GM23338 (cell line): ENCODE data around the gene RAB37. TPM values are rescaled to one million over a fixed set of nuclear protein-coding genes. Genes with fewer than 3 reads are reported as not detected.

Source experiments
- ATAC-seq: fragments of 200-7000 bp; cut with Tn5 transposase; 3 replicates; pipeline ENCODE4 v1.9.1; 2020
- DNase-seq: peaks from one replicate; pipeline ENCODE4 v3.0.0-alpha.2; 2015; ENCODE audit warnings: low spot score
- H2AFZ ChIP-seq: fragments of 200-600 bp; sonication (generic); 2 replicates; pipeline ENCODE4 v1.8.0; 2016; ENCODE audit warnings: antibody characterized with exemption, mild to moderate bottlenecking, moderate library complexity
- H3F3A ChIP-seq: fragments of 200-600 bp; sonication (generic); replicated peaks from 2 replicates; pipeline ENCODE4 v1.8.0; 2017; ENCODE audit warnings: antibody characterized with exemption, mixed run types, low read depth
- H3K27ac ChIP-seq: fragments of 200-600 bp; sonication (generic); 2 replicates; pipeline ENCODE4 v1.6.1; 2016; ENCODE audit warnings: low read depth
- H3K27me3 ChIP-seq: fragments of 200-600 bp; sonication (generic); 2 replicates; pipeline ENCODE4 v1.8.0; 2016; ENCODE audit warnings: mild to moderate bottlenecking, mixed run types, moderate library complexity; ENCODE audit not compliant: insufficient read depth
- H3K36me3 ChIP-seq: fragments of 200-600 bp; sonication (generic); 2 replicates; pipeline ENCODE4 v1.8.0; 2016; ENCODE audit warnings: mild to moderate bottlenecking; ENCODE audit not compliant: insufficient read depth
- H3K4me1 ChIP-seq: fragments of 200-600 bp; sonication (generic); 2 replicates; pipeline ENCODE4 v1.8.0; 2016; ENCODE audit warnings: mild to moderate bottlenecking, moderate library complexity; ENCODE audit not compliant: insufficient read depth
- H3K4me2 ChIP-seq: fragments of 200-600 bp; sonication (generic); 2 replicates; pipeline ENCODE4 v1.7.1; 2017; ENCODE audit warnings: mixed run types
- H3K4me3 ChIP-seq: fragments of 200-600 bp; sonication (generic); 2 replicates; pipeline ENCODE4 v1.6.1; 2016; ENCODE audit warnings: mixed run types
- H3K79me2 ChIP-seq: fragments of 200-600 bp; sonication (generic); replicated peaks from 2 replicates; pipeline ENCODE4 v1.8.0; 2017; ENCODE audit warnings: mild to moderate bottlenecking; ENCODE audit not compliant: insufficient read depth
- H3K9me2 ChIP-seq: fragments of 200-600 bp; sonication (generic); 2 replicates; pipeline ENCODE4 v1.8.0; 2017; ENCODE audit not compliant: insufficient read depth
- H4K20me1 ChIP-seq: fragments of 200-600 bp; sonication (generic); replicated peaks from 2 replicates; pipeline ENCODE4 v1.8.0; 2017; ENCODE audit warnings: mild to moderate bottlenecking; ENCODE audit not compliant: insufficient read depth
- H3K27ac Mint-ChIP-seq: 2 replicates; pipeline ENCODE4 v1.8.0; 2020; ENCODE audit warnings: inconsistent platforms, mild to moderate bottlenecking, moderate library complexity, mixed read lengths
- H3K27me3 Mint-ChIP-seq: 3 replicates; pipeline ENCODE4 v1.8.0; 2022; ENCODE audit warnings: low read depth, mild to moderate bottlenecking, moderate library complexity, mixed read lengths, inconsistent platforms; ENCODE audit not compliant: insufficient read depth, poor library complexity
- H3K36me3 Mint-ChIP-seq: 3 replicates; pipeline ENCODE4 v1.8.0; 2021; ENCODE audit warnings: low read depth, mild to moderate bottlenecking, inconsistent platforms, moderate library complexity, mixed read lengths
- H3K4me1 Mint-ChIP-seq: 3 replicates; pipeline ENCODE4 v1.8.0; 2020; ENCODE audit warnings: mild to moderate bottlenecking, inconsistent platforms, mixed read lengths
- H3K4me3 Mint-ChIP-seq: 3 replicates; pipeline ENCODE4 v1.8.0; 2021; ENCODE audit warnings: moderate library complexity, mild to moderate bottlenecking, inconsistent platforms, mixed read lengths
- H3K9me3 Mint-ChIP-seq: 3 replicates; pipeline ENCODE4 v1.8.0; 2020; ENCODE audit warnings: moderate library complexity, mild to moderate bottlenecking, inconsistent platforms, mixed read lengths
- CREB1 ChIP-seq: fragments of 250-450 bp; sonication (Bioruptor Pico); IDR thresholded peaks from 2 replicates; pipeline ENCODE4 v1.5.0; 2020; ENCODE audit warnings: low read depth, mild to moderate bottlenecking, moderate library complexity
- CTCF ChIP-seq, 2 experiments: fragments of 200-600 bp in 1 of 2; sonication (generic) in 1 of 2; conservative IDR thresholded peaks; 2 replicates each; pipeline versions ENCODE4 v1.5.1 to v1.6.1; 2016 to 2017; ENCODE audit warnings: antibody characterized with exemption in 2 of 2, low read depth in 2 of 2, mild to moderate bottlenecking in 2 of 2, moderate library complexity in 1 of 2
- ETS1 ChIP-seq: IDR thresholded peaks from 2 replicates; pipeline ENCODE4 v1.6.1; 2016; ENCODE audit warnings: antibody characterized with exemption
- EZH2 ChIP-seq: fragments of 200-600 bp; sonication (generic); IDR thresholded peaks from one replicate; pipeline ENCODE4 v1.8.0; 2017; ENCODE audit warnings: antibody characterized with exemption, mild to moderate bottlenecking, low read depth; ENCODE audit not compliant: unreplicated experiment
- EZH2phosphoT487 ChIP-seq: fragments of 200-600 bp; sonication (generic); IDR thresholded peaks from one replicate; pipeline ENCODE4 v1.8.1; 2018; ENCODE audit warnings: antibody characterized with exemption; ENCODE audit not compliant: unreplicated experiment
- JUNB ChIP-seq: IDR thresholded peaks from one replicate; pipeline ENCODE4 v1.6.1; 2016; ENCODE audit warnings: antibody characterized with exemption; ENCODE audit not compliant: unreplicated experiment
- POLR2AphosphoS5 ChIP-seq: IDR thresholded peaks from 2 replicates; pipeline ENCODE4 v1.6.1; 2016; ENCODE audit warnings: antibody characterized with exemption, low read depth
- REST ChIP-seq: IDR thresholded peaks from one replicate; pipeline ENCODE4 v1.6.1; 2018; ENCODE audit warnings: antibody characterized with exemption; ENCODE audit not compliant: unreplicated experiment
- STAT1 ChIP-seq: IDR thresholded peaks from one replicate; pipeline ENCODE4 v1.6.1; 2016; ENCODE audit warnings: antibody characterized with exemption; ENCODE audit not compliant: unreplicated experiment
- ZNF114 ChIP-seq: fragments of 250-450 bp; sonication (Bioruptor Pico); IDR thresholded peaks from 2 replicates; pipeline ENCODE4 v1.5.0; 2020; ENCODE audit warnings: mild to moderate bottlenecking, moderate library complexity
- ZNF331 ChIP-seq: fragments of 250-450 bp; sonication (Bioruptor Pico); IDR thresholded peaks from 2 replicates; pipeline ENCODE4 v1.5.0; 2020; ENCODE audit warnings: low read depth, mild to moderate bottlenecking, moderate library complexity
- ZNF462 ChIP-seq: fragments of 250-450 bp; sonication (Bioruptor Pico); IDR thresholded peaks from 2 replicates; pipeline ENCODE4 v1.5.0; 2020; ENCODE audit warnings: mild to moderate bottlenecking, moderate library complexity
- polyA plus RNA-seq: library from polyadenylated mRNA; unstranded; fragments of >200 nt; fragmentation: Nextera tagmentation; extraction: Ambion mirVana; gene quantifications from 2 replicates; pipeline ENCODE4 v1.2.1, GENCODE V29; 2016
- total RNA-seq: library from RNA; depleted of rRNA; stranded (reverse); fragments of >200 nt; shearing (Covaris generic); gene quantifications from 2 replicates; pipeline ENCODE4 v1.2.3, GENCODE V29; 2014

Gene RAB37
- total and polyA plus RNA-seq, 2 experiments from 2014 or later = 3.3 to 5.2 TPM

- TF ChIP-seq ZNF331 (CRISPR knock-in tag) (no peak), REST (no peak), CREB1 (CRISPR knock-in tag) (no peak), JUNB (no peak), POLR2AphosphoS5 (no peak), ZNF462 (no peak), ZNF114 (CRISPR knock-in tag) (no peak), ETS1 (no peak), CTCF (conservative IDR thresholded peaks at IDR 0.05; ENCODE audit: low read depth in 2 of 2) (no peak), STAT1 (no peak), EZH2phosphoT487 (no peak), EZH2 (no peak)
- Histone ChIP-seq H3K4me1 (peaks cover 41% of the 10 kb centered on the region), H3F3A (no peaks in the 10 kb centered on the region), H3K4me2 (no peak overlapping the region), H3K9me2 (no peaks in the 10 kb centered on the region), H3K27me3 (no peaks in the 10 kb centered on the region), H3K4me3 (no peak overlapping the region), H3K36me3 (no peaks in the 10 kb centered on the region), H4K20me1 (peaks cover 49% of the 10 kb centered on the region), H3K27ac (no peak overlapping the region), H3K79me2 (peaks cover 72% of the 10 kb centered on the region), H2AFZ (no peak overlapping the region)
- Mint-ChIP-seq H3K27me3 (peaks cover 12% of the 10 kb centered on the region), H3K36me3 (no peaks in the 10 kb centered on the region; the same call in 1 of the 3 replicates), H3K27ac (peak overlapping the region; percentile 89), H3K4me3 (no peak overlapping the region), H3K9me3 (no peaks in the 10 kb centered on the region), H3K4me1 (peaks cover 56% of the 10 kb centered on the region)
- peak; percentile 2; the same call in 1 of the 3 replicates for ATAC-seq
- no peak for DNase-seq
Measured at GRCh38 chr17:74758848-74759168, 21.8 kb downstream of the RAB37 start.
